Measurements from ENCODE around the gene TREX2. TPM values are rescaled to one million over a fixed set of nuclear protein-coding genes. Genes with fewer than 3 reads are reported as not detected.

The TREX2 gene, protein sequence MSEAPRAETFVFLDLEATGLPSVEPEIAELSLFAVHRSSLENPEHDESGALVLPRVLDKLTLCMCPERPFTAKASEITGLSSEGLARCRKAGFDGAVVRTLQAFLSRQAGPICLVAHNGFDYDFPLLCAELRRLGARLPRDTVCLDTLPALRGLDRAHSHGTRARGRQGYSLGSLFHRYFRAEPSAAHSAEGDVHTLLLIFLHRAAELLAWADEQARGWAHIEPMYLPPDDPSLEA
- not detected in 2 replicates for polyA plus RNA-seq

DNA sequence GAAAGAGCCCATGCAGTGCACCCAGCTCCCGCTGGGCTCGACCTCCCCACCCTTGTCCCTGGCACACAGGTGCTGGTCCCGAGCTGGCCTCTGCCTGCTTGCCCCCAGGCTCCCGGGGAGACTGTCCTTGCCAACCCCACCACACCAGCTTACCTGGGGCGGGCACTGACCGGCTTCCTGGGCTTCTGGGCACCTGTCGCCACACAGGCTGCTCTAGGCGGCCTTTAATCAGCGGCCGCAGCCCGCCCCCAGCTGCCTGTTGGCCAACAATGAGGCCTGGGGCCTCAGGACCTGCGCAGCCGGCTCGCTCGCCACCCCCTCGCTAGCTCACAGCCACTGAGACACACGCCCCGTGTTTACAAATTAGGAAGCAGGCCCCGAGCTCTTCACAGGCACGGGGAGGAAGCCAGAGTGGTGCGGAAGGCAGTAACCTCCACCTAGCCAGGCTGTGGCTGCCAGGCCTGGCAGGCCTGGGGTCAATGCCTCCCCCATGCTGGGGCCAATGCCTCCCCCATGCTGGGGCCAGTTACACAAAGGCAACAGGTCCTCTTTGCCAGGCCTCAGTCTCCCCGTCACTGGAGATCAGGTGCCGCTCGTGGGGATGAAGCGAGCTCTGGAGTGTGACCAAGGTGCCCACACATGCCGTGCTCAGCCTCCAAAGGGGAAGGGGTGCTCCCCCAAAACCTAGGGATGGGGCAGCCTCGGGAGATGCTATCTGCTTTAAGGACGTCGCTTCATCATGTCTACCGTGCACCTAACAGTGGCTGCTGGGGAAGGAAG, at the start of gene TREX2:
TREX2 (minus strand) TSS at position 201 of the 780 bp plus-strand sequence. CDS start 626 bp downstream, outside the sequence.

GRCh38 chrX:153494541-153495361, 48.9 kb upstream of the TREX2 start, which contains the start of gene BGN:
BGN (plus strand) TSS chrX:153494980; CDS start chrX:153504632, 9,652 bp downstream.

DNA sequence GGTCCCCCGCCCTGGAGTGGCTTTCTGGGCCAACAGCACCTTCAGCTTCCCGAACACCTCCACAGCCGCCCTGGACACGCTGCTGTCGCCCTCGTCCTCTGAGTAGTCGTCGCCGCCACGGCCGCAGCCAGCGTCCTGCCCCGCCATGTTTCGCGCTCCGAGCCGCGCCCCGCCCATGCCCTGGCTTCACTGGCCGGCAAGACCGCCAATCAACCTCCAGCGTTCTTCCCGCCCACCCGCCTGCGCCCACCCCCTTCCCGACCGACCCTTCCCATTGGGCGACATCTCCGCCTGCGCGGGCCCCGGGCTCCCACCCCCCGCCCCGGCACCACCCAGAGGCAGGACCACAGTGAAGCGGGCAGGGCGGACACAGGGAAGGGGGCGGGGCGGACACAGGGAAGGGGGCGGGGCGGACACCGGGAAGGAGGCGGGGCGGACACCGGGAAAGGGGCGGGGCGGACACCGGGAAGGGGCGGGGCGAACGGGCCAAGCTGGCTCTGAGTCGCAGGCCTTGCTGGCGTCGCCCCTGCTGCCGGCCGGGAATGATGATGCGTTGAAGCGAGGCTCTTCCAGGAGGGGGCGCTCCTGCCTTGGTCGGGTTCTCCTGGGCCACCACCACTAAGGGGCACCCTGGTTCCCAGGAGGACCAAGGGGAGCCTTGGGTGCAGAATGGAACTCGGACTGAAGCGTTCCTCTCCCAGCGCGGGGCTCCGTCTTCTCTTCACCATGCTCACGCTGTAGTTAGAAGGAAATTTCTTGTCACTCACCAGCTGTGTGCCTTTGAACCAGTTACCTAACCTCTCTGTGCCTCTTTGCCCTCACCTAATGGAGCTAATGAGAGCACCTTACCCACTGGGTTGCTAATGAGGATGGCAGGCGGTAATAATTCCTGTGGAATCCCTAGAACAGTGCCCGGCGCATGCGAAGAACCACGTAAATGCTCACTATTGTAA, 24.8 kb upstream of the TREX2 start, which contains the start of gene HAUS7:
HAUS7 (minus strand) TSS at position 166 of the 953 bp plus-strand sequence; CDS start at position 147, 19 bp downstream.

DNA sequence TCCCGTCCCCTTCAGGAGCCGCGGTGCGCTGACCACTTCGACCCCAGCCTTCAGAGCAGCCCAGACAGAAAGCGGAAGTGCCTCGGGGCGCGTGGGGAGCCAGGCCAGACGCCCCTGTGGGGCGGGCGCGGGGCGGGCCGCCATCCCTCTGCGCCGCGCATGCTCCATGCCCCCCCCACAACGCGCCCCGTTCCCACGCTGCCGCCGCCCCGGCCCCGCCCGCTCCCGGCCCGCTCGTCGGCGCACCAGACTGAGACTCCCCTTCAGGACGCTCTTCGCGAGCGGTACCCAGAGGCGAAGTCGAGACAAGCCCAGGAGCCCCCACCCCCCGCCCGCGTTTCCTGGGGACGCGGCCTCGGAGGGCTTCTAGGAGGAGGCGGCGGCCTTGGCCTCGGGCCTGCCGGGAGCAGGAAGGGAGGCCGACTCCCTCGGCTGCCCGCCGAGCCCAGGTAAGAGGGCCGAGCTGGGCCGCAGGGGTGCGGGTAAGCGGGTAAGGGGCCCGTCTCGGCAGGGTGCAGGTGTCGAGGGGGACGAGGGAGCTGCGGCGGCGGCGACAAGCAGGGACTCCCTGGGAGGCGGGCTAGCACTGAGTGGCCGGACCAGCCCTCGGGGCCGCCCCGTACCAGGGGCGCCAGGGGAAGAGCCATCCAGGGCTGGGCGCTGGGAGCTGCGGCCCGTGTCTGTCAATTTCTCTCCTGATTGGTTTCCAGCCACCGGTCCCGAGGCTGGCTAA, 34.4 kb downstream of the TREX2 start, which contains the start of gene ZFP92:
ZFP92 (plus strand) TSS at position 218 of the 733 bp plus-strand sequence. CDS start 6,851 bp downstream, outside the sequence.

GRCh38 chrX:153401133-153401764, 44.6 kb downstream of the TREX2 start, which contains the start of gene PNMA6E:
PNMA6E (minus strand) TSS chrX:153401350; CDS start chrX:153398849, 2,501 bp downstream.

Other genes with a start within 250 kb of the TREX2 start
- gene PNMA6F, start 124.3 kb downstream of the TREX2 start, polyA plus RNA-seq: not detected in 2 replicates
- gene ZNF275, start 111.9 kb downstream of the TREX2 start, polyA plus RNA-seq: 2.5 and 5.3 TPM in 2 replicates
- gene PNMA6E, start 44.7 kb downstream of the TREX2 start, polyA plus RNA-seq: not detected in 2 replicates
- 0.17 and 0.60 TPM in 2 replicates for gene ZFP92, start 34.6 kb downstream of the TREX2 start, polyA plus RNA-seq
- 11.2 and 11.4 TPM in 2 replicates for gene HAUS7, start 24.5 kb upstream of the TREX2 start, polyA plus RNA-seq
- 0.10 TPM in 1 of 2 replicates, not detected in the other for gene BGN, start 48.9 kb upstream of the TREX2 start, polyA plus RNA-seq
- 12.9 and 14.6 TPM in 2 replicates for gene ATP2B3, start 71.6 kb upstream of the TREX2 start, polyA plus RNA-seq
- gene CCNQ, start 153.1 kb upstream of the TREX2 start, polyA plus RNA-seq: 2.8 and 7.1 TPM in 2 replicates
- gene DUSP9, start 201.1 kb upstream of the TREX2 start, polyA plus RNA-seq: not detected in 2 replicates
- gene PNCK, start 227.8 kb upstream of the TREX2 start, polyA plus RNA-seq: 1.4 TPM in 1 of 2 replicates, not detected in the other
- 0.39 and 0.70 TPM in 2 replicates for gene SLC6A8, start 241.9 kb upstream of the TREX2 start, polyA plus RNA-seq

Measured in Purkinje cell (primary cell).